ENCODE measurements around the gene TMEM74B.
"Not testable (repeated sequence)": the region's sequence is repeated elsewhere in the genome, so short reads cannot be mapped to it uniquely, and the experiment has no call there.

The TMEM74B gene

GRCh38 chr20:1154226-1154625 is 30.6 kb downstream of the TMEM74B start:
- Histone ChIP-seq H3K4me3 (ENCODE audit: low read depth, low read length) (no peak overlapping the region), H3K36me3 (ENCODE audit: control insufficient read depth in 1 of 2, insufficient read depth in 2 of 2, low read length in 2 of 2) (peaks cover 0 to 12% of the 10 kb centered on the region in 2 experiments), H4K8ac (ENCODE audit: low read depth, low read length) (no peak overlapping the region), H3K27ac (ENCODE audit: low read depth, low read length) (no peak overlapping the region), H3K9ac (ENCODE audit: low read length) (no peak overlapping the region), H3K9me3 (ENCODE audit: insufficient read depth, low read depth, low read length) (peaks cover 3% of the 10 kb centered on the region), H3K27me3 (ENCODE audit: insufficient read depth, low read length) (no peaks in the 10 kb centered on the region), H3K79me2 (ENCODE audit: control insufficient read depth, insufficient read depth, low read length, poor library complexity) (no peaks in the 10 kb centered on the region), H2AK5ac (ENCODE audit: low read length) (no peak overlapping the region), H2AFZ (ENCODE audit: insufficient read depth, low read length, poor library complexity) (no peak overlapping the region), H2BK12ac (ENCODE audit: low read length) (no peak overlapping the region), H2BK120ac (ENCODE audit: insufficient read depth, low read length, poor library complexity) (no peak overlapping the region), H3K14ac (ENCODE audit: low read length) (no peak overlapping the region), H3K4me2 (ENCODE audit: low read length) (no peak overlapping the region), H3K18ac (ENCODE audit: low read length) (no peak overlapping the region), H4K12ac (ENCODE audit: low read depth, low read length) (no peak overlapping the region), H3K4me1 (ENCODE audit: control insufficient read depth in 1 of 2, insufficient read depth in 2 of 2, low read length in 2 of 2) (no peaks in the 10 kb centered on the region), H4K91ac (ENCODE audit: low read depth, low read length) (no peak overlapping the region), H3K4ac (ENCODE audit: low read depth, low read length) (no peak overlapping the region), H3K79me1 (ENCODE audit: low read length) (no peaks in the 10 kb centered on the region), H2BK5ac (ENCODE audit: low read depth, low read length, poor library complexity) (no peak overlapping the region), H3K23ac (ENCODE audit: low read length) (no peak overlapping the region)
- DNase-seq, result no peak

DNA sequence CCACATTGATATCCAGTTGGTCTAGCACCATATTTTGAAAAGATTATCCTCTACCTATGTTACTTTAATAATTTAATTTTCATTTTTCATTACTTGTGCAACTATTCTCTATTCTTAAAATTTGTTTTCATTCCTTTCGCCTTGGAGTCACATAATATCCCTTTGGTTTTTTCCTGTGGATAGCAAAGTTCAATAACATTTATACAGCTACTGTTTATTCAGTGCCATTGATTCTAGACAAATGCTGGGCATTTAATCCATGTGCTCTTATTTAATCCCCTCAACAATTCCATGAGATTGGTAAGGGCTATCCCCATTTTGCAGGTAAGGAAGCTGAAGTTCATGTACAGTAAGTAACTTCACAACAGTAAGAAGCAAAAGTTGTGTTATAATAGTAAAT is 33.8 kb downstream of the TMEM74B start:
- no CpG with 5 or more reads among the region's 1 CpG for WGBS (ENCODE audit: extremely low coverage, insufficient coverage, insufficient read length)
- H2BK120ac ChIP-seq (ENCODE audit: insufficient read depth, low read length, poor library complexity), result no peak overlapping the region
- no peak overlapping the region for H3K27ac ChIP-seq (ENCODE audit: low read depth, low read length)
- H4K8ac ChIP-seq (ENCODE audit: low read depth, low read length), result no peak overlapping the region
- H3K14ac ChIP-seq (ENCODE audit: low read length), result no peak overlapping the region
- H2BK12ac ChIP-seq (ENCODE audit: low read length), result no peak overlapping the region
- H2BK5ac ChIP-seq (ENCODE audit: low read depth, low read length, poor library complexity), result no peak overlapping the region
- no peak overlapping the region for H3K4me3 ChIP-seq (ENCODE audit: low read depth, low read length)
- no peak overlapping the region for H2AK5ac ChIP-seq (ENCODE audit: low read length)
- no peak overlapping the region for H3K9ac ChIP-seq (ENCODE audit: low read length)
- H3K9me3 ChIP-seq (ENCODE audit: insufficient read depth, low read depth, low read length), result peaks cover 3% of the 10 kb centered on the region
- H3K36me3 ChIP-seq (ENCODE audit: control insufficient read depth in 1 of 2, insufficient read depth in 2 of 2, low read length in 2 of 2), result peaks cover 9 to 25% of the 10 kb centered on the region in 2 experiments
- no peak overlapping the region for H3K18ac ChIP-seq (ENCODE audit: low read length)
- H2AFZ ChIP-seq (ENCODE audit: insufficient read depth, low read length, poor library complexity), result no peak overlapping the region
- H4K91ac ChIP-seq (ENCODE audit: low read depth, low read length), result no peak overlapping the region
- no peaks in the 10 kb centered on the region for H3K27me3 ChIP-seq (ENCODE audit: insufficient read depth, low read length)
- H3K79me2 ChIP-seq (ENCODE audit: control insufficient read depth, insufficient read depth, low read length, poor library complexity), result no peaks in the 10 kb centered on the region
- DNase-seq, result no peak
- H3K79me1 ChIP-seq (ENCODE audit: low read length), result no peaks in the 10 kb centered on the region
- no peaks in the 10 kb centered on the region for H3K4me1 ChIP-seq (ENCODE audit: control insufficient read depth in 1 of 2, insufficient read depth in 2 of 2, low read length in 2 of 2)
- H3K4ac ChIP-seq (ENCODE audit: low read depth, low read length), result no peak overlapping the region
- no peak overlapping the region for H3K4me2 ChIP-seq (ENCODE audit: low read length)
- no peak overlapping the region for H3K23ac ChIP-seq (ENCODE audit: low read length)
- H4K12ac ChIP-seq (ENCODE audit: low read depth, low read length), result no peak overlapping the region

- DNase-seq, result peak in 1 of 2 donors; percentile 1
- H3K27ac ChIP-seq (ENCODE audit: low read depth, low read length), result no peak overlapping the region
- H2BK5ac ChIP-seq (ENCODE audit: low read depth, low read length, poor library complexity), result no peak overlapping the region
- no CpG with 5 or more reads among the region's 4 CpGs for WGBS (ENCODE audit: extremely low coverage, insufficient coverage, insufficient read length)
- no peaks in the 10 kb centered on the region for H3K79me2 ChIP-seq (ENCODE audit: control insufficient read depth, insufficient read depth, low read length, poor library complexity)
- no peak overlapping the region for H3K4ac ChIP-seq (ENCODE audit: low read depth, low read length)
- no peak overlapping the region for H2BK120ac ChIP-seq (ENCODE audit: insufficient read depth, low read length, poor library complexity)
- H3K18ac ChIP-seq (ENCODE audit: low read length), result no peak overlapping the region
- no peak overlapping the region for H3K14ac ChIP-seq (ENCODE audit: low read length)
- no peak overlapping the region for H4K12ac ChIP-seq (ENCODE audit: low read depth, low read length)
- H3K9ac ChIP-seq (ENCODE audit: low read length), result no peak overlapping the region
- no peak overlapping the region for H2AK5ac ChIP-seq (ENCODE audit: low read length)
- H3K36me3 ChIP-seq (ENCODE audit: control insufficient read depth in 1 of 2, insufficient read depth in 2 of 2, low read length in 2 of 2), result peaks cover 11 to 30% of the 10 kb centered on the region in 2 experiments
- no peak overlapping the region for H2BK12ac ChIP-seq (ENCODE audit: low read length)
- no peak overlapping the region for H3K4me2 ChIP-seq (ENCODE audit: low read length)
- no peak overlapping the region for H3K4me3 ChIP-seq (ENCODE audit: low read depth, low read length)
- H3K4me1 ChIP-seq (ENCODE audit: control insufficient read depth in 1 of 2, insufficient read depth in 2 of 2, low read length in 2 of 2), result no peaks in the 10 kb centered on the region
- no peaks in the 10 kb centered on the region for H3K27me3 ChIP-seq (ENCODE audit: insufficient read depth, low read length)
- peaks cover 3% of the 10 kb centered on the region for H3K9me3 ChIP-seq (ENCODE audit: insufficient read depth, low read depth, low read length)
- H4K91ac ChIP-seq (ENCODE audit: low read depth, low read length), result no peak overlapping the region
- H2AFZ ChIP-seq (ENCODE audit: insufficient read depth, low read length, poor library complexity), result no peak overlapping the region
- no peaks in the 10 kb centered on the region for H3K79me1 ChIP-seq (ENCODE audit: low read length)
- no peak overlapping the region for H4K8ac ChIP-seq (ENCODE audit: low read depth, low read length)
- no peak overlapping the region for H3K23ac ChIP-seq (ENCODE audit: low read length)
These were observed 34.6 kb downstream of the TMEM74B start for GRCh38 chr20:1150218-1150617.

DNA sequence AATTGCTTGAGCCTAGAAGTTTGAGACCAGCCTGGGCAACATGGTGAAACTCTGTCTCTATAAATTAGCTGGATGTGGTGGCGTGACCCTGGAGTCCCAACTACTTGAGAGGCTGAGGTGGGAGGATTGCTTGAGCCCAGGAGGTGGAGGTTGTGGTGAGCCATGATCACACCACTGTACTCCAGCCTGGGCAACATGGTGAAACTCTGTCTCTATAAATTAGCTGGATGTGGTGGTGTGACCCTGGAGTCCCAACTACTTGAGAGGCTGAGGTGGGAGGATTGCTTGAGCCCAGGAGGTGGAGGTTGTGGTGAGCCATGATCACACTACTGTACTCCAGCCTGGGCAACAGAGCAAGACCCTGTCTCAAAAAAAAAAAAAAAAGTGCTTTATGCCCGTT is 35.0 kb downstream of the TMEM74B start:
- H3K4me1 ChIP-seq (ENCODE audit: control insufficient read depth in 1 of 2, insufficient read depth in 2 of 2, low read length in 2 of 2); H2AFZ ChIP-seq (ENCODE audit: insufficient read depth, low read length, poor library complexity); H3K4me2 ChIP-seq (ENCODE audit: low read length); H3K79me2 ChIP-seq (ENCODE audit: control insufficient read depth, insufficient read depth, low read length, poor library complexity); H3K18ac ChIP-seq (ENCODE audit: low read length); H4K12ac ChIP-seq (ENCODE audit: low read depth, low read length); H4K8ac ChIP-seq (ENCODE audit: low read depth, low read length); H3K27me3 ChIP-seq (ENCODE audit: insufficient read depth, low read length); H3K27ac ChIP-seq (ENCODE audit: low read depth, low read length); H2AK5ac ChIP-seq (ENCODE audit: low read length); H3K79me1 ChIP-seq (ENCODE audit: low read length); H3K9me3 ChIP-seq (ENCODE audit: insufficient read depth, low read depth, low read length); H4K91ac ChIP-seq (ENCODE audit: low read depth, low read length); DNase-seq; H2BK5ac ChIP-seq (ENCODE audit: low read depth, low read length, poor library complexity); H2BK120ac ChIP-seq (ENCODE audit: insufficient read depth, low read length, poor library complexity); H3K14ac ChIP-seq (ENCODE audit: low read length); H3K4me3 ChIP-seq (ENCODE audit: low read depth, low read length); H3K9ac ChIP-seq (ENCODE audit: low read length); H3K23ac ChIP-seq (ENCODE audit: low read length); H3K4ac ChIP-seq (ENCODE audit: low read depth, low read length); H2BK12ac ChIP-seq (ENCODE audit: low read length): not testable (repeated sequence)
- H3K36me3 ChIP-seq (ENCODE audit: control insufficient read depth in 1 of 2, insufficient read depth in 2 of 2, low read length in 2 of 2), result peaks cover 12 to 29% of the 10 kb centered on the region in 2 experiments
- no CpG with 5 or more reads among the region's 2 CpGs for WGBS (ENCODE audit: extremely low coverage, insufficient coverage, insufficient read length)

Measured in trophoblast cell (in vitro differentiated cells and primary cell).